MCF 10A (cell line): Measurements from ENCODE around the gene ERGIC1. TPM values are rescaled to one million over a fixed set of nuclear protein-coding genes. Genes with fewer than 3 reads are reported as not detected.

Source experiments
- BruUV-seq: library from RNA; stranded (reverse); fragments of 400-500 nt; replicated peaks from 2 replicates; lab custom pipeline; 2021; lab: Mats Ljungman, UMichigan
- CTCF ChIA-PET: fragments of 300-600 bp; sonication (Branson Sonifier 250); formaldehyde crosslinking; extraction: SDS; loops from one replicate; lab custom pipeline; 2021; ENCODE audit warnings: antibody characterized with exemption, inconsistent platforms; lab: Yijun Ruan, JAX
- POLR2A ChIA-PET: fragments of 300-600, 350-650 bp; sonication (Branson Sonifier 250); formaldehyde crosslinking; extraction: SDS; loops from one replicate; lab custom pipeline; 2020; ENCODE audit warnings: antibody characterized with exemption, inconsistent platforms; lab: Yijun Ruan, JAX
- DNase-seq: peaks from one replicate; pipeline ENCODE4 v3.0.0-alpha.2; 2018; ENCODE audit not compliant: unreplicated experiment
- H3K27ac Mint-ChIP-seq: one replicate; pipeline ENCODE4 v1.8.0; 2022; ENCODE audit warnings: mild to moderate bottlenecking, low read depth, mixed read lengths; ENCODE audit not compliant: unreplicated experiment
- H3K27me3 Mint-ChIP-seq: one replicate; pipeline ENCODE4 v1.8.0; 2022; ENCODE audit warnings: mixed read lengths; ENCODE audit not compliant: insufficient read depth, unreplicated experiment
- H3K36me3 Mint-ChIP-seq: one replicate; pipeline ENCODE4 v1.8.0; 2022; ENCODE audit warnings: mild to moderate bottlenecking, moderate library complexity, mixed read lengths; ENCODE audit not compliant: insufficient read depth, unreplicated experiment
- H3K4me1 Mint-ChIP-seq: one replicate; pipeline ENCODE4 v1.8.0; 2022; ENCODE audit warnings: mixed read lengths; ENCODE audit not compliant: insufficient read depth, unreplicated experiment
- H3K4me3 Mint-ChIP-seq: one replicate; pipeline ENCODE4 v1.8.0; 2022; ENCODE audit warnings: mild to moderate bottlenecking, moderate library complexity, mixed read lengths; ENCODE audit not compliant: unreplicated experiment
- H3K9me3 Mint-ChIP-seq: one replicate; pipeline ENCODE4 v1.8.0; 2022; ENCODE audit warnings: mixed read lengths; ENCODE audit not compliant: unreplicated experiment
- CTCF ChIP-seq: fragments of 200-600 bp; IDR thresholded peaks from one replicate; pipeline ENCODE4 v1.8.0; 2022; ENCODE audit warnings: antibody characterized with exemption, mild to moderate bottlenecking; ENCODE audit not compliant: unreplicated experiment
- intact Hi-C: fragments of 100-400 bp; cut with micrococcal nuclease; formaldehyde crosslinking; loops from 2 replicates; pipeline ENCODE4 v1.14.1; 2022
- total RNA-seq: library from RNA; stranded (reverse); gene quantifications from 2 replicates; pipeline ENCODE4 v1.2.3, GENCODE V29; 2022

ERGIC1 gene
- total RNA-seq, 1 experiment from 2014 or later = 257 TPM

GRCh38 chr5:172941067-172941516, 107.0 kb downstream of the ERGIC1 start:
- peak; percentile 35 for DNase-seq
- no peak overlapping the region for H3K4me3 Mint-ChIP-seq
- ChIA-PET CTCF (interaction anchor here (0.6 to 26.7 kb wide), 9 partner anchors 9 to 232 kb away, joined by 3 to 604 read pairs (median 9); partner anchors contain the start of genes DUSP1 and RPL26L1), POLR2A (no interaction called here)
- H3K27me3 Mint-ChIP-seq = no peaks in the 10 kb centered on the region
- H3K4me1 Mint-ChIP-seq = peaks cover 6% of the 10 kb centered on the region
- H3K27ac Mint-ChIP-seq = no peak overlapping the region
- peaks cover 74% of the 10 kb centered on the region for H3K36me3 Mint-ChIP-seq
- no peak for TF ChIP-seq CTCF
- BruUV-seq = no TSS peak
- H3K9me3 Mint-ChIP-seq = no peaks in the 10 kb centered on the region
- intact Hi-C loops = no loop called here

- peak overlapping the region; percentile 8 for H3K27ac Mint-ChIP-seq
- ChIA-PET CTCF (interaction anchor here (0.7 to 26.7 kb wide), 5 partner anchors 11 to 233 kb away, joined by 3 to 604 read pairs (median 6); partner anchors contain the start of gene RPL26L1), POLR2A (interaction anchor here (1.0 kb wide), 1 partner anchor 26 kb away, joined by 3 read pairs; no protein-coding TSS in a partner anchor)
- H3K36me3 Mint-ChIP-seq = peaks cover 74% of the 10 kb centered on the region
- H3K27me3 Mint-ChIP-seq = no peaks in the 10 kb centered on the region
- H3K9me3 Mint-ChIP-seq = no peaks in the 10 kb centered on the region
- H3K4me3 Mint-ChIP-seq = no peak overlapping the region
- no peak for DNase-seq
- intact Hi-C loops = no loop called here
- peaks cover 9% of the 10 kb centered on the region for H3K4me1 Mint-ChIP-seq
- no TSS peak for BruUV-seq
- no peak for TF ChIP-seq CTCF
Observed at GRCh38 chr5:172942556-172942955, 108.5 kb downstream of the ERGIC1 start.

- no peak for TF ChIP-seq CTCF
- DNase-seq = no peak
- ChIA-PET CTCF (interaction anchor here (0.6 to 26.7 kb wide), 5 partner anchors 11 to 234 kb away, joined by 3 to 604 read pairs (median 9); partner anchors contain the start of gene RPL26L1), POLR2A (interaction anchor here (0.9 to 1.0 kb wide), 2 partner anchors 26 to 166 kb away, joined by 3 read pairs; no protein-coding TSS in a partner anchor)
- Mint-ChIP-seq H3K9me3 (no peaks in the 10 kb centered on the region), H3K27ac (no peak overlapping the region), H3K36me3 (peaks cover 74% of the 10 kb centered on the region), H3K4me1 (peaks cover 17% of the 10 kb centered on the region), H3K4me3 (no peak overlapping the region), H3K27me3 (no peaks in the 10 kb centered on the region)
- BruUV-seq = no TSS peak
- intact Hi-C loops = no loop called here
Observed at GRCh38 chr5:172943283-172943841, 109.3 kb downstream of the ERGIC1 start.

GRCh38 chr5:172943906-172944305, 109.9 kb downstream of the ERGIC1 start:
- ChIA-PET CTCF (interaction anchor here (0.6 to 26.7 kb wide), 3 partner anchors 11 to 235 kb away, joined by 3 to 604 read pairs (median 9); no protein-coding TSS in a partner anchor), POLR2A (interaction anchor here (0.9 to 2.1 kb wide), 2 partner anchors 8 to 167 kb away, joined by 3 to 8 read pairs; no protein-coding TSS in a partner anchor)
- Mint-ChIP-seq H3K4me1 (peaks cover 18% of the 10 kb centered on the region), H3K27me3 (no peaks in the 10 kb centered on the region), H3K27ac (no peak overlapping the region), H3K36me3 (peaks cover 71% of the 10 kb centered on the region), H3K9me3 (no peaks in the 10 kb centered on the region), H3K4me3 (no peak overlapping the region)
- TF ChIP-seq CTCF = no peak
- no TSS peak for BruUV-seq
- intact Hi-C loops = no loop called here
- DNase-seq = no peak
